GM12864 (cell line): ENCODE measurements around the gene FZR1.
"Not testable (repeated sequence)": the region's sequence is repeated elsewhere in the genome, so short reads cannot be mapped to it uniquely, and the experiment has no call there.

Experiments
- DNase-seq: peaks from one replicate; pipeline ENCODE4 v3.0.0-alpha.2; 2011; ENCODE audit warnings: low read depth
- H3K4me3 ChIP-seq: 2 replicates; pipeline ENCODE4 v1.5.1; 2011; ENCODE audit warnings: mild to moderate bottlenecking, low read depth, low read length, control low read depth
- TF ChIP-seq, protein P1 (sequence below): IDR thresholded peaks from 2 replicates; pipeline ENCODE4 v1.5.1; 2011; ENCODE audit warnings: low read depth, mild to moderate bottlenecking, moderate library complexity, low read length, control low read depth, inconsistent platforms; ENCODE audit errors: missing control alignments

The FZR1 gene

DNA sequence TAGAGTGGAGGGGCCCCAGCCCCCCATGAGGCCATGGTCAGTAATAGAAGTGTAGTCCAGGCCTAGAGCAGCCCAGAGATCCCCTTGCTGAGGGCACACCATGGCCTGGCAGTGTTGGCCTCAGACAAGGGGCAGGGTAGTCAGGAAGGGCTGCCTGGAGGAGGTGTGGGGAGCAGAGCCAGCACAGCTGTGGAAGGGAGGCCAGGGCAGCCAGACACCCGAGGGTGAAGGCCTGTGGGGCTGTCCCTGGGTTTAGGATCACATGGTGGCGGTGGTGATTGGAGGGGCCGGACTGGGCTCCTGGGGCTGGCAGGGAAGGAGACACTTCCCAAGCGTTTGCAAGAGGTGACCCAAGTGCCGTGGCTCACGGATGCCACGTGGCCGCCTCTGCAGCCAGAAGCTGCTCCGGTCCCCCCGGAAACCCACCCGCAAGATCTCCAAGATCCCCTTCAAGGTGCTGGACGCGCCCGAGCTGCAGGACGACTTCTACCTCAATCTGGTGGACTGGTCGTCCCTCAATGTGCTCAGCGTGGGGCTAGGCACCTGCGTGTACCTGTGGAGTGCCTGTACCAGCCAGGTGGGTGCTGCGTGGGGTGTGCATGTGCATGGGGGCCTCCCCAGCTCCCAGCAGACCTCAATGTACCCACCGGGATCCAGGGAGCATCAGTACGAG, 21.3 kb downstream of the FZR1 start:
- DNase-seq, result no peak
- H3K4me3 ChIP-seq, result no peak overlapping the region
- TF ChIP-seq, protein P1, sequence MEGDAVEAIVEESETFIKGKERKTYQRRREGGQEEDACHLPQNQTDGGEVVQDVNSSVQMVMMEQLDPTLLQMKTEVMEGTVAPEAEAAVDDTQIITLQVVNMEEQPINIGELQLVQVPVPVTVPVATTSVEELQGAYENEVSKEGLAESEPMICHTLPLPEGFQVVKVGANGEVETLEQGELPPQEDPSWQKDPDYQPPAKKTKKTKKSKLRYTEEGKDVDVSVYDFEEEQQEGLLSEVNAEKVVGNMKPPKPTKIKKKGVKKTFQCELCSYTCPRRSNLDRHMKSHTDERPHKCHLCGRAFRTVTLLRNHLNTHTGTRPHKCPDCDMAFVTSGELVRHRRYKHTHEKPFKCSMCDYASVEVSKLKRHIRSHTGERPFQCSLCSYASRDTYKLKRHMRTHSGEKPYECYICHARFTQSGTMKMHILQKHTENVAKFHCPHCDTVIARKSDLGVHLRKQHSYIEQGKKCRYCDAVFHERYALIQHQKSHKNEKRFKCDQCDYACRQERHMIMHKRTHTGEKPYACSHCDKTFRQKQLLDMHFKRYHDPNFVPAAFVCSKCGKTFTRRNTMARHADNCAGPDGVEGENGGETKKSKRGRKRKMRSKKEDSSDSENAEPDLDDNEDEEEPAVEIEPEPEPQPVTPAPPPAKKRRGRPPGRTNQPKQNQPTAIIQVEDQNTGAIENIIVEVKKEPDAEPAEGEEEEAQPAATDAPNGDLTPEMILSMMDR, result no peak

DNA sequence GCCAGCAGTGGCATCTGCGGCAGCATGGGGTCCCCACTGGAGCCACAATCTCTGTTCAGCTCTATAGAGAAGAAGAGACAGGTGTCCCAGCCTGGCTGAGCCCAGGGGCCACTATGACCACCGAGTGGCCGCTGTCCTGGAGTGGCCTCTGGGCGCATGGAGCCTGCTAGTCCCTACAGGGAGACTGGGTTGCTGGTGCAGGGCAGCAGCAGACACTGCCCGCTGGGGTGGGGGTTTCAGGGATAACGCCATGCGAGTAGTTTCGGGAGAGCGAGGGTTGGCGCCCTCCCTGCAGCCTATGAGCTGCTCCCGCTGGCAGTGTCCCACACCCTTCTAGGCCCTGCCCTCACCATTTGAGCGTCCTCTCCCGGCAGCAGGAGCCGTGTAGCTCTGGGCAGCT, 22.0 kb downstream of the FZR1 start:
- no peak overlapping the region for H3K4me3 ChIP-seq
- no peak for DNase-seq
- TF ChIP-seq, protein P1, result no peak

DNA sequence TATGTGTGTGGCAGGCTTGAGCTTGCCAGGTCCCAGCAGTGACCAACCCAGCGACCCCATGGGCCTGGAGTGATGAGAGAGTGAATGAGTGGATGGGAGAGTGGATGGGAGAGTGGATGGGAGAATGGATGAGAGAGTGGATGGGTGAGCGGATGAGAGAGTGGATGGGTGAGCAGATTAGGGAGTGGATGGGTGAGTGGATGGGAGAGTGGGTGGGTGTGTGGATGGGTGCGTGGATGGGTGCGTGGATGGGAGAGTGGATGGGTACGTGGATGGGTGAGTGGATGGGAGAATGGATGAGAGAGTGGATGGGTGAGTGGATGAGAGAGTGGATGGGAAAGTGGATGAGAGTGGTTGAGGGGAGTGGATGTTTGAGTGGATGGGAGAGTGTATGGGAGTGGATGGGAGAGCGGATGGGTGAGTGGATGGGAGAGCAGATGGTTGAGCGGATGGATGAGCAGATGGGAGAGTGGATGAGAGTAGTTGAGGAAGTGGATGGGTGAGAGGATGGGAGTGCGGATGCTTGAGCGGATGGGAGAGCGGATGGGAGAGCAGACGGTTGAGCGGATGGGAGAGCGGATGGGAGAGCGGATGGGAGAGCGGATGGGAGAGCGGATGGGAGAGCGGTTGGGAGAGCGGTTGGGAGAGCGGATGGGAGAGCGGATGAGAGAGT, 22.6 kb downstream of the FZR1 start:
- DNase-seq, result no peak
- TF ChIP-seq, protein P1, result no peak

DNA sequence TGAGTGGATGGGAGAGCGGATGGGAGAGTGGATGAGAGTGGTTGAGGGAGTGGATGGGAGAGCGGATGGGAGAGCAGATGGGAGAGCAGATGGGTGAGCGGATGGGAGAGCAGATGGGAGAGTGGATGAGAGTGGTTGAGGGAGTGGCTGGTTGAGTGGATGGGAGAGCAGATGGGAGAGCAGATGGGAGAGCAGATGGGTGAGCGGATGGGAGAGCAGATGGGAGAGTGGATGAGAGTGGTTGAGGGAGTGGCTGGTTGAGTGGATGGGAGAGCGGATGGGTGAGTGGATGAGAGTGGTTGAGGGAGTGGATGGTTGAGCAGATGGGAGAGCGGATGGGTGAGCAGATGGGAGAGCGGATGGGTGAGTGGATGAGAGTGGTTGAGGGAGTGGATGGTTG, 23.2 kb downstream of the FZR1 start:
- H3K4me3 ChIP-seq, DNase-seq: not testable (repeated sequence)

More for the DNA sequence above, 22.6 kb downstream of the FZR1 start:
- no peak overlapping the region for H3K4me3 ChIP-seq

DNA sequence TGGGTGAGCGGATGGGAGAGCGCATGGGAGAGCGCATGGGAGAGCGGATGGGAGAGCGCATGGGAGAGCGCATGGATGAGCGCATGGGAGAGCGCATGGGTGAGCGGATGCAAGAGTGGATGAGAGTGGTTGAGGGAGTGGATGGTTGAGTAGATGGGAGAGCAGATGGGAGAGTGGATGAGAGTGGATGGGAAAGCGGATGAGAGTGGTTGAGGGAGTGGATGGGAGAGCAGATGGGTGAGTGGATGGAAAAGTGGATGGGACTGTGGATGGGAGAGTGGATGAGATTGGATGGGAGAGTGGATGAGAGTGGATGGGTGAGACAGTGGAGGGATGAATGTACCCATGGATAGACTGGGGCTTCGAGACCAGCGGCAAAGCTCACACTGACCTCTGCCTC, 24.3 kb downstream of the FZR1 start:
- no peak overlapping the region for H3K4me3 ChIP-seq
- TF ChIP-seq, protein P1, result no peak
- no peak for DNase-seq

DNA sequence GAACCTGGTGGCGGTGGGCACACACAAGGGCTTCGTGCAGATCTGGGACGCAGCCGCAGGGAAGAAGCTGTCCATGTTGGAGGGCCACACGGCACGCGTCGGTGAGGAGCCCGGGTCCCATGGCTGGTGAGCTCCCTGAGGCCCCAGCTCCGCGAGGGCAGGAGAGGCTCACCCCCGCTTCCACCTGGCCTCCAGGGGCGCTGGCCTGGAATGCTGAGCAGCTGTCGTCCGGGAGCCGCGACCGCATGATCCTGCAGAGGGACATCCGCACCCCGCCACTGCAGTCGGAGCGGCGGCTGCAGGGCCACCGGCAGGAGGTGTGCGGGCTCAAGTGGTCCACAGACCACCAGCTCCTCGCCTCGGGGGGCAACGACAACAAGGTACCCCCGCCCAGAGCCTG, 25.6 kb downstream of the FZR1 start:
- TF ChIP-seq, protein P1, result no peak

DNA sequence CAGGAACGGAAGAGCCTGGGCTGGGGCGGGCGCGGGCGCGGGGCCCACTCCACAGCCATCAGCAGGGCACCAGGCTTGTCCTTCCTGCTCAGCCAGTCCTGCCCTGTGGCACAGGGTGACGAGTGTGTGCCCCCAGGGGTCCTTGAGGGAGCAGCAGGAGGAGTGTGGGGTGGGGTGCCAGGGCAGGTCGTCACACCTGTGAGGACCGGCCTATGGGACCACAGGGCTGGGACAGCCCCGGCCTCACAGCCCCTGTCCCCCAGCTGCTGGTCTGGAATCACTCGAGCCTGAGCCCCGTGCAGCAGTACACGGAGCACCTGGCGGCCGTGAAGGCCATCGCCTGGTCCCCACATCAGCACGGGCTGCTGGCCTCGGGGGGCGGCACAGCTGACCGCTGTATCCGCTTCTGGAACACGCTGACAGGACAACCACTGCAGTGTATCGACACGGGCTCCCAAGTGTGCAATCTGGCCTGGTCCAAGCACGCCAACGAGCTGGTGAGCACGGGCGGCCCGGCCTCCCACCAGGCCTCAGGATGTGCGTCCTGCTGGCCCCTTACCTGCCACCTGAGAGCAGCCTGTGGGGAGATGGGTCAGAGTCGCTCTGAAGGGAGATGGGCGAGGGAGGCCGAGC, 26.2 kb downstream of the FZR1 start:
- H3K4me3 ChIP-seq, result no peak overlapping the region
- no peak for DNase-seq
- TF ChIP-seq, protein P1, result no peak

More for the DNA sequence above, 25.6 kb downstream of the FZR1 start:
- DNase-seq, result no peak
- H3K4me3 ChIP-seq, result no peak overlapping the region
